Activated naive CD4-positive, alpha-beta T cell (primary cell): ENCODE measurements around the gene CRYL1.

Source experiments
- DNase-seq, 4 experiments: peaks; one replicate each; lab custom pipeline; 2025; lab: John Stamatoyannopoulos, UW

The CRYL1 gene

GRCh38 chr13:20399515-20399914, 126.1 kb downstream of the CRYL1 start:
- DNase-seq, result no peak

GRCh38 chr13:20398459-20398858, 127.2 kb downstream of the CRYL1 start:
- no peak for DNase-seq

GRCh38 chr13:20397896-20398295, 127.8 kb downstream of the CRYL1 start:
- DNase-seq, result no peak

- DNase-seq, result no peak
These were observed 130.4 kb downstream of the CRYL1 start for GRCh38 chr13:20395061-20395916.

GRCh38 chr13:20394506-20394905, 131.2 kb downstream of the CRYL1 start:
- DNase-seq, result no peak

- DNase-seq, result no peak
These were observed 131.5 kb downstream of the CRYL1 start for GRCh38 chr13:20394169-20394501.

GRCh38 chr13:20393273-20394168, 132.1 kb downstream of the CRYL1 start:
- no peak for DNase-seq

- DNase-seq, result no peak
These were observed 133.1 kb downstream of the CRYL1 start for GRCh38 chr13:20392530-20392929.

- DNase-seq, result no peak
These were observed 133.8 kb downstream of the CRYL1 start for GRCh38 chr13:20391597-20392452.

- no peak for DNase-seq
These were observed 135.0 kb downstream of the CRYL1 start for GRCh38 chr13:20390526-20391175.

GRCh38 chr13:20389696-20390525, 135.7 kb downstream of the CRYL1 start:
- no peak for DNase-seq

GRCh38 chr13:20388184-20388583, 137.5 kb downstream of the CRYL1 start:
- no peak for DNase-seq

GRCh38 chr13:20387441-20387971, 138.2 kb downstream of the CRYL1 start:
- DNase-seq, result no peak

GRCh38 chr13:20387006-20387405, 138.7 kb downstream of the CRYL1 start:
- no peak for DNase-seq

GRCh38 chr13:20383058-20383457, 142.6 kb downstream of the CRYL1 start:
- DNase-seq, result no peak

GRCh38 chr13:20381401-20381800, 144.3 kb downstream of the CRYL1 start:
- no peak for DNase-seq

GRCh38 chr13:20378721-20379120, 146.9 kb downstream of the CRYL1 start:
- DNase-seq, result no peak

GRCh38 chr13:20377720-20378119, 147.9 kb downstream of the CRYL1 start:
- no peak for DNase-seq

- DNase-seq, result no peak
These were observed 149.8 kb downstream of the CRYL1 start for GRCh38 chr13:20375871-20376270.

- DNase-seq, result no peak
These were observed 151.8 kb downstream of the CRYL1 start for GRCh38 chr13:20373861-20374260.
